GM12892 (cell line): ENCODE data around the gene BRINP3.

Experiments
- POLR2A ChIP-seq: IDR thresholded peaks from 2 replicates; pipeline ENCODE4 v1.6.1; 2011; ENCODE audit warnings: low read depth, low read length, control low read depth
- POLR2AphosphoS5 ChIP-seq: IDR thresholded peaks from 2 replicates; pipeline ENCODE4 v1.6.1; 2011; ENCODE audit warnings: low read depth, low read length, control low read depth
- TAF1 ChIP-seq: IDR thresholded peaks from 2 replicates; pipeline ENCODE4 v1.6.1; 2011; ENCODE audit warnings: low read depth, mild to moderate bottlenecking, control low read depth, low read length, borderline replicate concordance

GRCh38 chr1:190312763-190313162, 164.9 kb downstream of the BRINP3 start:
- TF ChIP-seq POLR2A (no peak), POLR2AphosphoS5 (no peak), TAF1 (no peak)
